Measurements from ENCODE around the gene STIL.
"Not testable (repeated sequence)": the region's sequence is repeated elsewhere in the genome, so short reads cannot be mapped to it uniquely, and the experiment has no call there.

The STIL gene

DNA sequence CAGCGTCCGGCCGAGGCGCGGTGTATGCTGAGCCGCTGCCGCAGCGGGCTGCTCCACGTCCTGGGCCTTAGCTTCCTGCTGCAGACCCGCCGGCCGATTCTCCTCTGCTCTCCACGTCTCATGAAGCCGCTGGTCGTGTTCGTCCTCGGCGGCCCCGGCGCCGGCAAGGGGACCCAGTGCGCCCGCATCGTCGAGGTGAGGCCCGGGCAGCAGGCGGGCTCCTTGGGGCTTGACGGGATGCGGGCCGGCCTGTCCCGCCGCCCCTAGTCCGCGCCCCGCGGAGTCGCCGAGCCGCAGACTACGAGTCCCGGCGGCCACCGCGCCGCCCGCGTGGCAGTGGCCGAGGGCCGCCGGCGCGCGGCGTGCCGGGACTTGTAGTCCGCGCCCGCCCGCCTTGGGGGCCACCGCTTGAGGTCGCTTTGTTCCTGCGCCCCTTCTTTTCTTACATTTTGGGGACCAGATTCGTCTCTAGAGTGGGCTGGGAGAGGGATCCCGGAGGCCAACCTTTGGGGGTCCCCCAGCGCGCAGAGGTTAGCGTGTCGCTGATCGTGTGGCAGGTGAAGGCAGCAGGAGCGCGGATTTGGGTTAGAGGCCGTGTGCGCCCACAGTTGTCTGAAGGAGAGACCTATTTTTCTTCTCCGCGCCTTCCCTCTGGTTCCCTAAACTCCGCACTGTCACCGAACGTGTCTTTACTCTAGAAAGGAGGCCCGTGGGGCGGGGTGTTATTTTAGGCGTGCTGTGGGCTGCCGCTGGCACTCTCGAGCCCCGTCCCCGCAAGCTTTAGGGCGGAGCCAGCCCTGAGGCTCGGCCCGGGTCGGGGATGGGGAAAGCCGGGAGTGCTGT lies 20.2 kb upstream of the STIL start:
- Histone ChIP-seq H3K36me3 (ENCODE audit: control insufficient read depth, insufficient read depth, low read length) (no peaks in the 10 kb centered on the region), H3K9me3 (ENCODE audit: control insufficient read depth, low read length) (no peaks in the 10 kb centered on the region), H3K9ac (ENCODE audit: low read length) (peak overlapping the region; percentile 98), H3K4me3 (ENCODE audit: low read length) (peak overlapping the region; percentile 93), H3K27me3 (ENCODE audit: control insufficient read depth, insufficient read depth, low read length) (no peaks in the 10 kb centered on the region), H3K4me1 (ENCODE audit: control insufficient read depth, insufficient read depth, low read length) (peaks cover 17% of the 10 kb centered on the region)

GRCh38 chr1:47333578-47333921 lies 19.6 kb upstream of the STIL start, which contains the start of gene CMPK1:
CMPK1 (plus strand) TSS chr1:47333790; CDS start chr1:47333946, 156 bp downstream.
- Histone ChIP-seq H3K36me3 (ENCODE audit: control insufficient read depth, insufficient read depth, low read length) (no peaks in the 10 kb centered on the region), H3K4me3 (ENCODE audit: low read length) (peak within 1 kb of the TSS; percentile 93), H3K9ac (ENCODE audit: low read length) (peak within 1 kb of the TSS; percentile 98), H3K9me3 (ENCODE audit: control insufficient read depth, low read length) (no peaks in the 10 kb centered on the region), H3K4me1 (ENCODE audit: control insufficient read depth, insufficient read depth, low read length) (peaks cover 14% of the 10 kb centered on the region), H3K27me3 (ENCODE audit: control insufficient read depth, insufficient read depth, low read length) (no peaks in the 10 kb centered on the region)

- H3K27me3 ChIP-seq (ENCODE audit: control insufficient read depth, insufficient read depth, low read length): no peaks in the 10 kb centered on the region
- peak overlapping the region; percentile 86 for H3K4me3 ChIP-seq (ENCODE audit: low read length)
- no peaks in the 10 kb centered on the region for H3K36me3 ChIP-seq (ENCODE audit: control insufficient read depth, insufficient read depth, low read length)
- no peaks in the 10 kb centered on the region for H3K9me3 ChIP-seq (ENCODE audit: control insufficient read depth, low read length)
- H3K4me1 ChIP-seq (ENCODE audit: control insufficient read depth, insufficient read depth, low read length): peaks cover 14% of the 10 kb centered on the region
- peak overlapping the region; percentile 98 for H3K9ac ChIP-seq (ENCODE audit: low read length)
These were observed 19.0 kb upstream of the STIL start for GRCh38 chr1:47332779-47333577.

DNA sequence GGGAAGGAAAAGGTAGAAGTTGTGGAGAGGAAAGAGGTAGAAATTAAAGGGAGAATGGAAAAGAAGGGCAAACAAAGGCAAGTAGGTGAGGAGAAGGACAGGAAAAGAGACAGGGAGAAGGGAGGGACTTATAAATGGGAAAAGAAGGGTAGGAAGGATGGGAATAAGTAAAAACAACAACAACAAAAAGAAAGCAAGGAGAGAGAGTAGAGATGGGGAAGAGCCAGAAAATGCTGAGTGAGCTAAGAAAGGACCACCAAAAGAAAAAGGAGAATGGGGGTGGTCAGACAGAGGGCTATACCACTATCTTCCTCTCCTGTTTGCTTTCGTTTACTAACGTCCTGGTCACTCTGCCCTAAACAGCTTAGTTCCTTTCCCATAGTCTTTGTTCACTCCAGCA lies 17.9 kb upstream of the STIL start:
- Histone ChIP-seq H3K4me3 (ENCODE audit: low read length) (no peak overlapping the region), H3K36me3 (ENCODE audit: control insufficient read depth, insufficient read depth, low read length) (no peaks in the 10 kb centered on the region), H3K9ac (ENCODE audit: low read length) (no peak overlapping the region), H3K9me3 (ENCODE audit: control insufficient read depth, low read length) (no peaks in the 10 kb centered on the region), H3K27me3 (ENCODE audit: control insufficient read depth, insufficient read depth, low read length) (no peaks in the 10 kb centered on the region), H3K4me1 (ENCODE audit: control insufficient read depth, insufficient read depth, low read length) (peaks cover 14% of the 10 kb centered on the region)

DNA sequence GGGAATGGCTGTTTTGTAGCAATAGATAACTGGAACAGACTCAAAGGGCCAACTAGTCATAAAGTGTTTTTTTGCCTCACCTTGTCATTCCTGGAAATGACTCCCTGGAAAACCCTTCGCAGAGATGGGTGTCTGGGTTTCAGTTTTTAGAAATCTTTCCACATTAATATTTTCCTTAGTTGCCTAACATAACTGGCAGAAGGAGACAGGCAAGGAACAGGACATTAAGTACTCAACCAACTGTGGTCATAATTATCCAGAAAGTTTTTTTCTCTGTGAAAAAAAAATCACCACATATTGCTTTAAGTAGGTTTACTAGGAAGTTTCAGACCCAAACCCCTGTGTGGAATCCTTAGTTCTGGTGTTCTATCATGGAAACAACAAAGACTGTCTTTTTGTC lies 16.3 kb upstream of the STIL start:
- peaks cover 25% of the 10 kb centered on the region for H3K4me1 ChIP-seq (ENCODE audit: control insufficient read depth, insufficient read depth, low read length)
- H3K9ac ChIP-seq (ENCODE audit: low read length): no peak overlapping the region
- H3K27me3 ChIP-seq (ENCODE audit: control insufficient read depth, insufficient read depth, low read length): no peaks in the 10 kb centered on the region
- H3K36me3 ChIP-seq (ENCODE audit: control insufficient read depth, insufficient read depth, low read length): no peaks in the 10 kb centered on the region
- H3K4me3 ChIP-seq (ENCODE audit: low read length): no peak overlapping the region
- no peaks in the 10 kb centered on the region for H3K9me3 ChIP-seq (ENCODE audit: control insufficient read depth, low read length)

- Histone ChIP-seq H3K4me1 (ENCODE audit: control insufficient read depth, insufficient read depth, low read length) (peaks cover 34% of the 10 kb centered on the region), H3K27me3 (ENCODE audit: control insufficient read depth, insufficient read depth, low read length) (no peaks in the 10 kb centered on the region), H3K36me3 (ENCODE audit: control insufficient read depth, insufficient read depth, low read length) (no peaks in the 10 kb centered on the region), H3K9me3 (ENCODE audit: control insufficient read depth, low read length) (no peaks in the 10 kb centered on the region), H3K9ac (ENCODE audit: low read length) (no peak overlapping the region), H3K4me3 (ENCODE audit: low read length) (no peak overlapping the region)
These were observed 15.0 kb upstream of the STIL start for GRCh38 chr1:47328992-47329391.

GRCh38 chr1:47326271-47326670 lies 12.3 kb upstream of the STIL start:
- H3K4me3 ChIP-seq (ENCODE audit: low read length): no peak overlapping the region
- no peaks in the 10 kb centered on the region for H3K36me3 ChIP-seq (ENCODE audit: control insufficient read depth, insufficient read depth, low read length)
- H3K9ac ChIP-seq (ENCODE audit: low read length): no peak overlapping the region
- H3K27me3 ChIP-seq (ENCODE audit: control insufficient read depth, insufficient read depth, low read length): no peaks in the 10 kb centered on the region
- H3K9me3 ChIP-seq (ENCODE audit: control insufficient read depth, low read length): no peaks in the 10 kb centered on the region
- peaks cover 40% of the 10 kb centered on the region for H3K4me1 ChIP-seq (ENCODE audit: control insufficient read depth, insufficient read depth, low read length)

DNA sequence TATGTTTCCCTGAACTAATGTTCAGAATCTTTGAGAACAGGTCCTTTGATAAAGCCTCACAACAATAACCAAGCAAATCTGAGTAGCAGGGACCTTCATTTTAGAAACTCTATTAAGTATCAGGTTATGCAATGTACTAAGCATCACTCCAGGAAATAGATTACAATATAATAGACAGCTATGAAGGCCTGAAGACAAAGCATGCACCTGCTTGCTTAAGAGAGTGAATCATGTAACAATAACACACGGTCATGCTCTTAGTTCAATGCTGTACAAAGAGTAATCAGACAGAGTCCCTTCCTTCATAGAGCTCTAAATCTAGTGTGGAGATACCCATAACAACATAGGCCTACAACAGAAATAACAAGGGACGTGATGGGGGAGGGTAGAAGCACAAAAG lies 11.6 kb upstream of the STIL start:
- Histone ChIP-seq H3K36me3 (ENCODE audit: control insufficient read depth, insufficient read depth, low read length) (no peaks in the 10 kb centered on the region), H3K9ac (ENCODE audit: low read length) (peak overlapping the region; percentile 26), H3K9me3 (ENCODE audit: control insufficient read depth, low read length) (no peaks in the 10 kb centered on the region), H3K27me3 (ENCODE audit: control insufficient read depth, insufficient read depth, low read length) (no peaks in the 10 kb centered on the region), H3K4me1 (ENCODE audit: control insufficient read depth, insufficient read depth, low read length) (peaks cover 40% of the 10 kb centered on the region), H3K4me3 (ENCODE audit: low read length) (no peak overlapping the region)

- H3K9me3 ChIP-seq (ENCODE audit: control insufficient read depth, low read length): no peaks in the 10 kb centered on the region
- H3K27me3 ChIP-seq (ENCODE audit: control insufficient read depth, insufficient read depth, low read length): no peaks in the 10 kb centered on the region
- peaks cover 40% of the 10 kb centered on the region for H3K4me1 ChIP-seq (ENCODE audit: control insufficient read depth, insufficient read depth, low read length)
- no peak overlapping the region for H3K4me3 ChIP-seq (ENCODE audit: low read length)
- peak overlapping the region; percentile 34 for H3K9ac ChIP-seq (ENCODE audit: low read length)
- no peaks in the 10 kb centered on the region for H3K36me3 ChIP-seq (ENCODE audit: control insufficient read depth, insufficient read depth, low read length)
These were observed 10.7 kb upstream of the STIL start for GRCh38 chr1:47324682-47325081.

GRCh38 chr1:47323599-47324031 lies 9.7 kb upstream of the STIL start:
- no peak overlapping the region for H3K9ac ChIP-seq (ENCODE audit: low read length)
- no peaks in the 10 kb centered on the region for H3K9me3 ChIP-seq (ENCODE audit: control insufficient read depth, low read length)
- H3K4me1 ChIP-seq (ENCODE audit: control insufficient read depth, insufficient read depth, low read length): peaks cover 40% of the 10 kb centered on the region
- no peaks in the 10 kb centered on the region for H3K27me3 ChIP-seq (ENCODE audit: control insufficient read depth, insufficient read depth, low read length)
- H3K4me3 ChIP-seq (ENCODE audit: low read length): no peak overlapping the region
- no peaks in the 10 kb centered on the region for H3K36me3 ChIP-seq (ENCODE audit: control insufficient read depth, insufficient read depth, low read length)

DNA sequence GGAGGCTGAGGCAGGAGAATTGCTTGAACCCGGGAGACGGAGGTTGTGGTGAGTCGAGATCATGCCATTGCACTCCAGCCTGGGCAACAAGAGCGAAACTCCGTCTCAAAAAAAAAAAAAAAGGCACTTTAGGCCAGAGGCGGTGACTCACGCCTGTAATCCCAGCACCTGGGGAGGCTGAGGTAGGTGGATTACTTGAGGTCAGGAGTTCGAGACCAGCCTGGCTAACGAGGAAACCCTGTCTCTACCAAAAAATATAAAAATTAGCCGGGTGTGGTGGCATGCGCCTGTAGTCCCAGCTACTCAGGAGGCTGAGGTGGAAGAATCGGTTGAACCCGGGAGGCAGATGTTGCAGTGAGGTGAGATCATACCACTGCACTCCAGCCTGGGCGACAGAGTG lies 6.0 kb upstream of the STIL start:
- peaks cover 30% of the 10 kb centered on the region for H3K4me1 ChIP-seq (ENCODE audit: control insufficient read depth, insufficient read depth, low read length)
- not testable (repeated sequence) for H3K9ac ChIP-seq (ENCODE audit: low read length); H3K27me3 ChIP-seq (ENCODE audit: control insufficient read depth, insufficient read depth, low read length); H3K9me3 ChIP-seq (ENCODE audit: control insufficient read depth, low read length); H3K4me3 ChIP-seq (ENCODE audit: low read length); H3K36me3 ChIP-seq (ENCODE audit: control insufficient read depth, insufficient read depth, low read length)

- Histone ChIP-seq H3K9me3 (ENCODE audit: control insufficient read depth, low read length) (no peaks in the 10 kb centered on the region), H3K4me3 (ENCODE audit: low read length) (no peak overlapping the region)
These were observed 3.9 kb upstream of the STIL start for GRCh38 chr1:47317841-47318240.

More at GRCh38 chr1:47317841-47318240, 3.9 kb upstream of the STIL start:
- Histone ChIP-seq H3K36me3 (ENCODE audit: control insufficient read depth, insufficient read depth, low read length) (no peaks in the 10 kb centered on the region), H3K4me1 (ENCODE audit: control insufficient read depth, insufficient read depth, low read length) (peaks cover 19% of the 10 kb centered on the region), H3K27me3 (ENCODE audit: control insufficient read depth, insufficient read depth, low read length) (no peaks in the 10 kb centered on the region), H3K9ac (ENCODE audit: low read length) (no peak overlapping the region)
